Measurements from ENCODE around the gene SLC6A9. TPM values are rescaled to one million over a fixed set of nuclear protein-coding genes. Genes with fewer than 3 reads are reported as not detected.

SLC6A9 gene
- total RNA-seq, 1 experiment from 2014 or later, result 12.8 TPM

GRCh38 chr1:43965316-43965715 lies 65.9 kb downstream of the SLC6A9 start:
- ATAC-seq (no peak), DNase-seq (ENCODE audit: low read depth, low spot score) (no peak)
- intact Hi-C loops (cut with micrococcal nuclease), result no loop called here
- H3K4me3 ChIP-seq (replicated peaks in 1 of 2; ENCODE audit: low read depth in 1 of 2, low read length in 2 of 2), result no peak overlapping the region
- H3K9me2 ChIP-seq (ENCODE audit: insufficient read depth), result no peaks in the 10 kb centered on the region
- POLR2A ChIA-PET, result no interaction called here
- no peak overlapping the region for H3K4me2 ChIP-seq (ENCODE audit: low read length)
- TF ChIP-seq JUND (IDR thresholded peaks at IDR 0.05), result no peak
- TF ChIP-seq YY1 (IDR thresholded peaks at IDR 0.05; ENCODE audit: extremely low read depth, insufficient replicate concordance, low read depth, low read length), result no peak
- no peak for TF ChIP-seq TCF7L2 (IDR thresholded peaks at IDR 0.05; ENCODE audit: borderline replicate concordance, extremely low read depth, insufficient read depth, insufficient read length)
- no peak for TF ChIP-seq RAD21 (IDR thresholded peaks at IDR 0.05; ENCODE audit: low read depth)
- no peak for TF ChIP-seq REST (IDR thresholded peaks at IDR 0.05; ENCODE audit: low read depth)
- no peak for TF ChIP-seq ZBTB33 (IDR thresholded peaks at IDR 0.05; ENCODE audit: extremely low read depth, insufficient replicate concordance, low read length)
- TF ChIP-seq EZH2phosphoT487 (IDR thresholded peaks at IDR 0.05; ENCODE audit: borderline replicate concordance), result no peak
- TF ChIP-seq, protein P1, sequence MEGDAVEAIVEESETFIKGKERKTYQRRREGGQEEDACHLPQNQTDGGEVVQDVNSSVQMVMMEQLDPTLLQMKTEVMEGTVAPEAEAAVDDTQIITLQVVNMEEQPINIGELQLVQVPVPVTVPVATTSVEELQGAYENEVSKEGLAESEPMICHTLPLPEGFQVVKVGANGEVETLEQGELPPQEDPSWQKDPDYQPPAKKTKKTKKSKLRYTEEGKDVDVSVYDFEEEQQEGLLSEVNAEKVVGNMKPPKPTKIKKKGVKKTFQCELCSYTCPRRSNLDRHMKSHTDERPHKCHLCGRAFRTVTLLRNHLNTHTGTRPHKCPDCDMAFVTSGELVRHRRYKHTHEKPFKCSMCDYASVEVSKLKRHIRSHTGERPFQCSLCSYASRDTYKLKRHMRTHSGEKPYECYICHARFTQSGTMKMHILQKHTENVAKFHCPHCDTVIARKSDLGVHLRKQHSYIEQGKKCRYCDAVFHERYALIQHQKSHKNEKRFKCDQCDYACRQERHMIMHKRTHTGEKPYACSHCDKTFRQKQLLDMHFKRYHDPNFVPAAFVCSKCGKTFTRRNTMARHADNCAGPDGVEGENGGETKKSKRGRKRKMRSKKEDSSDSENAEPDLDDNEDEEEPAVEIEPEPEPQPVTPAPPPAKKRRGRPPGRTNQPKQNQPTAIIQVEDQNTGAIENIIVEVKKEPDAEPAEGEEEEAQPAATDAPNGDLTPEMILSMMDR (IDR thresholded peaks at IDR 0.05 in 2 of 3, conservative IDR thresholded peaks at IDR 0.05 in 1 of 3; ENCODE audit: borderline replicate concordance in 1 of 3, insufficient read depth in 1 of 3, low read depth in 2 of 3, low read length in 2 of 3), result no peak
- peaks cover 5% of the 10 kb centered on the region for H3K79me2 ChIP-seq (ENCODE audit: insufficient read depth, low read length)
- CTCF ChIA-PET, result no interaction called here
- H2AFZ ChIP-seq (ENCODE audit: low read depth, low read length, poor library complexity, severe bottlenecking), result no peak overlapping the region
- H3K36me3 ChIP-seq (ENCODE audit: control insufficient read depth in 1 of 2, insufficient read depth in 2 of 2, low read length in 2 of 2), result no peaks in the 10 kb centered on the region; a peak in 2 of 4 replicates
- H3K9me3 ChIP-seq (ENCODE audit: control insufficient read depth in 1 of 2, insufficient read depth in 1 of 2, low read depth in 1 of 2, low read length in 2 of 2), result no peaks in the 10 kb centered on the region
- RAD21 ChIA-PET (ENCODE audit: low non-redundant PET in 1 of 2, low total read pairs in 2 of 2, uncharacterized antibody in 2 of 2, unreplicated experiment in 2 of 2), result no interaction called here
- no peaks in the 10 kb centered on the region for H3K27me3 ChIP-seq (ENCODE audit: insufficient read depth, low read length)
- H3K9ac ChIP-seq (ENCODE audit: low read length), result no peak overlapping the region
- BruUV-seq (replicated peaks), result no TSS peak
- H3K27ac ChIP-seq (ENCODE audit: low read depth, low read length), result no peak overlapping the region
- H4K20me1 ChIP-seq (ENCODE audit: insufficient read depth), result no peaks in the 10 kb centered on the region
- peaks cover 0 to 4% of the 10 kb centered on the region in 2 experiments; a peak in 1 of 4 replicates for H3K4me1 ChIP-seq (ENCODE audit: control insufficient read depth in 1 of 2, insufficient read depth in 2 of 2, low read length in 2 of 2)

Data from HCT116 (cell line).